ENCODE data around the gene HSPA12A.

HSPA12A gene

GRCh38 chr10:116687633-116688032 is 54.7 kb downstream of the HSPA12A start:
- H3K4me3 ChIP-seq (ENCODE audit: low read depth, low read length), result no peak overlapping the region
- ChIA-PET POLR2A (interaction anchor here (0.8 to 1.0 kb wide), 2 partner anchors 20 to 48 kb away, joined by 3 read pairs; no protein-coding TSS in a partner anchor), CTCF (interaction anchor here (1.0 to 19.6 kb wide), 12 partner anchors 11 to 633 kb away, joined by 3 to 658 read pairs (median 6); partner anchors contain the start of gene HSPA12A)
- TF ChIP-seq, protein P1, sequence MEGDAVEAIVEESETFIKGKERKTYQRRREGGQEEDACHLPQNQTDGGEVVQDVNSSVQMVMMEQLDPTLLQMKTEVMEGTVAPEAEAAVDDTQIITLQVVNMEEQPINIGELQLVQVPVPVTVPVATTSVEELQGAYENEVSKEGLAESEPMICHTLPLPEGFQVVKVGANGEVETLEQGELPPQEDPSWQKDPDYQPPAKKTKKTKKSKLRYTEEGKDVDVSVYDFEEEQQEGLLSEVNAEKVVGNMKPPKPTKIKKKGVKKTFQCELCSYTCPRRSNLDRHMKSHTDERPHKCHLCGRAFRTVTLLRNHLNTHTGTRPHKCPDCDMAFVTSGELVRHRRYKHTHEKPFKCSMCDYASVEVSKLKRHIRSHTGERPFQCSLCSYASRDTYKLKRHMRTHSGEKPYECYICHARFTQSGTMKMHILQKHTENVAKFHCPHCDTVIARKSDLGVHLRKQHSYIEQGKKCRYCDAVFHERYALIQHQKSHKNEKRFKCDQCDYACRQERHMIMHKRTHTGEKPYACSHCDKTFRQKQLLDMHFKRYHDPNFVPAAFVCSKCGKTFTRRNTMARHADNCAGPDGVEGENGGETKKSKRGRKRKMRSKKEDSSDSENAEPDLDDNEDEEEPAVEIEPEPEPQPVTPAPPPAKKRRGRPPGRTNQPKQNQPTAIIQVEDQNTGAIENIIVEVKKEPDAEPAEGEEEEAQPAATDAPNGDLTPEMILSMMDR (IDR thresholded peaks at IDR 0.05; ENCODE audit: insufficient read depth, low read length, missing control alignments), result no peak
- no peak for DNase-seq (ENCODE audit: low read depth, low spot score)

DNA sequence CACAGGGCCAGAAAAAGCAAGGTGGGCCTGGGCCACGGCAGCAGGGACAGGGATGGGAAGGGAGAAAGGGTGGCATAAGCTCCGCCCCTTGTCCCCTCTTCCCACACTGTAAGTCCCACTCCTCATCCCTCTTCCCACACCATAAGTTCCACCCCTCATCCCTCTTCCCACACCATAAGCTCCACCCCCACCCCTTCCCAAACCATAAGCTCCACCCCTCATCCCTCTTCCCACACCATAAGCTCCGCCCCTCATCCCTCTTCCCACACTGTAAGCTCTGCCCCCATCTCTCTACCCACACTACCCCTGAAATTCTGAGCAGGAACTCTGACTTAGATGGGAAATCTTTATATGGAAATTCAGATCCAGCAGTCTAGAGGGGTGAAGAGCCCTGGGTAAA is 55.7 kb downstream of the HSPA12A start:
- no peak for DNase-seq (ENCODE audit: low read depth, low spot score)
- TF ChIP-seq, protein P1 (IDR thresholded peaks at IDR 0.05; ENCODE audit: insufficient read depth, low read length, missing control alignments), result no peak
- no peak overlapping the region for H3K4me3 ChIP-seq (ENCODE audit: low read depth, low read length)
- ChIA-PET CTCF (interaction anchor here (1.3 to 19.6 kb wide), 5 partner anchors 10 to 489 kb away, joined by 3 to 658 read pairs (median 5); no protein-coding TSS in a partner anchor), POLR2A (no interaction called here)

GRCh38 chr10:116685807-116686206 is 56.6 kb downstream of the HSPA12A start:
- TF ChIP-seq, protein P1 (IDR thresholded peaks at IDR 0.05; ENCODE audit: insufficient read depth, low read length, missing control alignments), result no peak
- no peak overlapping the region for H3K4me3 ChIP-seq (ENCODE audit: low read depth, low read length)
- no peak for DNase-seq (ENCODE audit: low read depth, low spot score)
- ChIA-PET POLR2A (no interaction called here), CTCF (interaction anchor here (1.2 to 19.6 kb wide), 4 partner anchors 11 to 490 kb away, joined by 3 to 658 read pairs (median 14); no protein-coding TSS in a partner anchor)

DNA sequence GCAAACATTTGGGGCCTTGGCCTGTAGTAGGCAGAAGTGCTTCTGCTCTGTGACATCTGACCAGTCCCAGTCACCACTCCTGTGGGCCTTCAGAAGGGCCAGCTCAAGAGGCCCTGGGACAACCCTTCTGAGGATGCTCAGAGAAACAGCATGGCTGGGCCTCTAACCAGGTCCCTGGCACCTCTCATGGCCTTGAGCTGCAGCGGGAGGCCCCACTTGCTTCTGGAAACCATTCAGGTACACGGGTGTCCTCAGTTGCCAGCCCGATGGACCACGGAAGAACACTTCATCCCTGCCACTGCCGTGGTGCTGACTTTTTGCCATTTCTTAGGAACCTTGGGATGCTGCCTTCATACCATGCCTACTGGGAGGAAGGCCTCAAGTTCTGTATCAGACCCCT is 57.6 kb downstream of the HSPA12A start:
- H3K4me3 ChIP-seq (ENCODE audit: low read depth, low read length), result no peak overlapping the region
- ChIA-PET CTCF (interaction anchor here (1.2 to 19.6 kb wide), 2 partner anchors 99 to 117 kb away, joined by 3 to 658 read pairs; no protein-coding TSS in a partner anchor), POLR2A (no interaction called here)
- TF ChIP-seq, protein P1 (IDR thresholded peaks at IDR 0.05; ENCODE audit: insufficient read depth, low read length, missing control alignments), result no peak
- no peak for DNase-seq (ENCODE audit: low read depth, low spot score)

- POLR2A ChIA-PET, result no interaction called here
- CTCF ChIA-PET, result interaction anchor here (0.7 to 19.6 kb wide), 8 partner anchors 13 to 492 kb away, joined by 4 to 658 read pairs (median 19); no protein-coding TSS in a partner anchor
- TF ChIP-seq, protein P1 (IDR thresholded peaks at IDR 0.05; ENCODE audit: insufficient read depth, low read length, missing control alignments), result no peak
- DNase-seq (ENCODE audit: low read depth, low spot score), result no peak
- H3K4me3 ChIP-seq (ENCODE audit: low read depth, low read length), result no peak overlapping the region
Observed at GRCh38 chr10:116683821-116684220, 58.5 kb downstream of the HSPA12A start.

GRCh38 chr10:116683166-116683565 is 59.2 kb downstream of the HSPA12A start:
- ChIA-PET CTCF (interaction anchor here (0.7 to 19.6 kb wide), 15 partner anchors 9 to 492 kb away, joined by 3 to 658 read pairs (median 12); no protein-coding TSS in a partner anchor), POLR2A (no interaction called here)
- TF ChIP-seq, protein P1 (IDR thresholded peaks at IDR 0.05; ENCODE audit: insufficient read depth, low read length, missing control alignments), result no peak
- DNase-seq (ENCODE audit: low read depth, low spot score), result no peak
- no peak overlapping the region for H3K4me3 ChIP-seq (ENCODE audit: low read depth, low read length)

Measured in AG04449 (cell line).